NCI-H748 treated with DMSO at 0.1 percent for 48 hours (cell line): ENCODE results near the gene ASCC1.
A peak's percentile ranks its signal among the peaks of the same experiment; 100 is the strongest.

ENCODE experiments used
- DNase-seq: peaks from one replicate; lab custom pipeline; 2025; lab: John Stamatoyannopoulos, UW

The ASCC1 gene

DNA sequence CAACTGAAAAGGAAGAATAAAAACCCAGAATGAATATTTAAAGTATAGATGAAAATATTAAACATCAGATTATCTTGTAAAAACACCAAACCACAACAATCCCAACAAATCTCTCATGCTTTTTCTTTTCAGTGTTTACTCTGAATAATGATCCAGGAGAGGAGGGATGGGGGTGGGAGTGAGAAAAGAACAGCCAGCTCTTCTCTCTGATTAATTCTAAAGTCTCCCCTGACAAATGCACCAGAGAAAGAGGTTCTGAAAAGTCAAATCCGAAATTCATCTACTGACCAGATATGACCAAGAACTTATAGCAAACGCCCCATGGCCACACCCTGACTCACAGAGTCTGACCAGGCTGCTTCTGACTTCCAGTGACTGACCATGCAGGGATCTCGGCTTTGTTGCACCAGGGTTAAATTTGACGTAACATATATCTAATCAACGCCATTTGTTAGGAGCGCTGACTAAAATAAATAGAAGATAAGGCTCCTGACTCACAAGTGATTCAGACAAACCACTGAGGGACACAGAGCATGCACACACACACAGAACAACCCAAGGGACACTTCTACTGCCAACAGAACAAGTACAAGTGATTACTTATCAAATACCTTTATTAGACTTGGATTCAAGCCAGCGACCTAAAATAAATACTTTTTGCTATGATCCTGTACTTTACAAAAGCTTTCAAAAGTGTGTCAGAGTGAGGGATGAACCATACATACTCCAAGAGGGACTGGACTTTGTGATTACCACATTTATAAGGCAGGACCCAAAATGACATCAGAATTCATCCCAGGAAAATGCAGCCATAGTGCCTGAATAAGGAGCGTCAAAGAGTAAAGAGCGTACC lies 118.4 kb downstream of the ASCC1 start:
- DNase-seq: no peak

DNA sequence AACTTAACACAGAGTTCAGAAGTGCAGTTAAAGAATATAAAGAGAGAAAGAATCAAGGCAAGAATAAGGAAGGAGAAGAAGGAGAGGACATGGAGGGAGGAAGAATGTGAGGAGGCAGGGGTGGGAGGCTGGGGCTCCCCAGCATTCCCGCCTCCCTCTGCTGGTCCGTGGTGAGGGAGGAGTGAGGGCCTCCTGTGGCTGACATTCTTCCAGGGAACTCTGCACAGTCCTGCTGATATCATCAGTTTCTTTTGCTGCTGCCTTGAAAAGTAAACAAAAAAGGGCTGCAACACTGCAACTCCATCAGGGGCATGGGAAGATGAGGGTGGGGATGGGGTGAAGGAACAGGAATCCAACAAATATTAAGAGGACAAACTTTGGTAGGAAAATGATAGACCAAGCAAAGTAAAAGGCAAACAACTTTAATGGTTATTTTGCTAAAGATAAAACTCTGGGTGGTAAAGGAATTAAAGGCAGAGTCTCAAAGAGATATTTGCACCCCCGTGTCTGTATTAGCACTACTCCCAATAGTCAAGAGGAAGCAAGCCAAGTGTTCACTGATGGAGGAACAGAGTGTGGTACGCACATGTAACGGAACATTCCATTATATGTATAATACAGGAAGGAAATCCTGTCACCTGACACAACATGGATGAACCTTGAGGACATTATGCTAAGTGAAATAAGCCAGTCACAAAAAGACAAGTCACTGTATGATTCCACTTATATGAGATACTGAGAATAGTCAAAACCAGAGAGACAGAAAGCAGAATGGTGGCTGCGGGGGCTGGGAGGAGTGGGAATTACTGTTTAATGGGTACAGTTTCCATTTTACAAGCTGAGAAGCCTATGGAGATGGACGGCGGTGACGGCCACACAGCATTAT lies 119.7 kb downstream of the ASCC1 start:
- no peak for DNase-seq

DNA sequence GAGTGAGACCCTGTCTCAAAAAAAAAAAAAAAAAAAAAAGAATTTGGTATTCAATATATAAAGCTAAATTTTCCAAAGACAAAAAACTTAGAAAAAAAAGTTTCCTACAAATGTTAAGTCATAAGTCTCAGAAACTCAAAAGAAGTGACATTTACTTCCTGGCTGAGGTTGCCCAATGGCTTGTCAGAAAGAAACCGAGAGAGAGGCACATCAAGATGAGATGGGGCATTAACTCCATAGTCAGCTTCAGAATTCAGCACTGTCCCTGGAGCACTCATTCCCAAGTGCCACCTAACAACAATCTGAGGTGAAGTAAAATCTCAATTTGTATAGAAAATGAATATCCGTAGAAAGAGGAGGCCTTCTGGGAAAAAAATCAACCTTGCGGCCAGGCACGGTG lies 120.9 kb downstream of the ASCC1 start:
- no peak for DNase-seq

DNA sequence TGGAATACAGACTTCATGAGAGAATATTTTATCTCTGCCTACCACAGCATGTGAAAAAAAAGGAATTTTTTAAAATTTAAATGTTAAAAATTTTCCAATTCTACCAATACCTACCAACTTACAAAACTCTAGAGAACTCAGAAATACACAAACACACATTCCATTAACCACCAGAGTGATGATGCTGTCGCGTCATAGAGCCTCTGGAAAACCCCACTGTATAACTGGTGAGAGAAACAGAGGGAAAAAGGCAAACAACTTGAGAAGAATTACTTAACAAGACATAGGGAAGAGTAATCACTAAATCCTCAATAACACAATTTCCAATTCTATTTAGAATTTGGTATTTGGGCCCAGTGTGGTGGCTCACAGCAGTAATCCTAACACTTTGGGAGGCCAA lies 121.5 kb downstream of the ASCC1 start:
- DNase-seq: no peak

DNA sequence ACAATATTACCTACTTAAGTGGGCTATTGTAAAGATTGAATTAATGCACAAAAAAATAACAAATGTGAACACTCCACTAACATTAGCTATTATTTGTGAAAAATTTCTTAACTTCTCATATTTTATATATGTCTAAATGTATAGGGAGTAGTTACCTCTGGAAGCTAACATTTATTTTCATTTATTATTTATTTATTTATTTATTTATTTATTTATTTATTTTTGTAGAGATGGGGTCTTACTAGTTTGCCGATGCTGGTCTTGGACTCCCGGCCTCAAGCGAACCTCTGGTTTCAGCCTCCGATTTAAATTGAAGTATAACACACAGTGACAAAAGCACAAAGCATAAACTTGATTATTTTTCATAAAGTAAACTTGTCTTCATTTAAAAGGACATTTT lies 122.6 kb downstream of the ASCC1 start:
- DNase-seq: no peak

DNA sequence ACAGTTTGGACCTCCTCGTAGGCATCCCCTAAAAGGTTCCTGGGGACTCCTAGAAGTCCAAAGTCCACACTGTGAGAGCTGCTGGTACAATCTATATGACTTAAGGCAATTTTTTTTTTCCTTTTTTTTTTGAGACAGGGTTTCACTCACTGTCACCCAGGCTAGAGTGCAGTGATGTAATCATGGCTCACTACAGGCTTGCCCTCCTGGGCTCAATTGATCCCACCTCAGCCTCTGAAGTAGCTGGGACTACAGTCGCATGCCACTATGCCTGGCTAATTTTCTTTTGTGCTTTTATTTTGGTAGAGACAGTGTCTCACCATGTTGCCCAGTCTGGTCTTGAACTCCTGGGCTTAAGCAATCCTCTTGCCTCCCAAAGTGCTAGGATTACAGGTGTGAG lies 123.1 kb downstream of the ASCC1 start:
- no peak for DNase-seq

DNA sequence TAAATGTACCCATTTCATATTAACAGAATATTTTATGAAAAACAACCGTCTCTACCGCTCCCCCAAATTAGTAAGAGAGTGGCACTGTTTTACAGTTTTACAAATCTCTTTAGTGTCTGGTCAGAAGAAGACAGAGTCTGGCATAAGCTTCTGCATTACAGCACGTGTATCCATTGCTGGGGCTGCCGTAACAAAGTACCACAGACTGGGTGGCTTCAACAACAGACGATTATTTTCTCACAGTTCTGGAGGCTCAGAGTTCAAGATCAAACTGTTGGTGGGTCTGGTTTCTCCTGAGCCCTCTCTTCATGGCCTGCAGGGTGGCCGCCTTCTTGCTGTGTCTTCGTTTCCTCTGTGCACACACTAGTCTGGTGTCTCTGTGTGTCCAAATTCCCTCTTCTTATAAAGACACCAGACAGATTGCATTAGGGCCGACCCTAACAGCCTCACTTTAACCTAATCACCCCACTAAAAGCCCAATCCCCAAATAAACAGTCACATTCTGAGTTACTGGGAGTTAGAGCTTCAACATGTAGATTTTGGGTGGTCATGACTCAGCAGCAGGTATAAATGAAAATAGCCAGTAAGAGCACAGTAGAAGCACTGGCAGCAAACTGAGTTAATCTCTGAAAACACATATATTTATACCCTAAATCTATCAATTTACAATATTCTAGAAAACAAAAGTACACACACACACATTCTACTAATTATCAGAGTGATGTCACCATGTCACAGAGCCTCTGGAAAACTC lies 123.7 kb downstream of the ASCC1 start:
- DNase-seq: no peak

DNA sequence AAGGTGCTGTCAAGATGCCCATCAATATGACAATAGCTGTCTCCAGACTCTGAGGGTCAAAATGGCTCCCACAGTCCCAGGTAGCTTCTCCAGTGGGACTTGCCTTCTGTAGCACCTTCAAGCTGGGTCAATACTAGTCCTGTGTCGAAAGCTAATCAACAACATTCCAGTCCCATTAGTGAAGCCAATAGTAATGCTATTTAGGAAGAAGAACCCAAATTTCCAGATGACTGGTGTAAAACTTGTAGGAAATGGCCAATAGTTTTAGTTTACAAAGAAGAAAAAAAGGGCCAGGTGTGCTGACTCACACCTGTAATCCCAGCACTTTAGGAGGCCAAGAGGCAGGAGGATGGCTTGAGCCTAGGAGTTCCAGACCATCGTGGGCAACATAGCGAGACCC lies 125.8 kb downstream of the ASCC1 start:
- DNase-seq: no peak

DNA sequence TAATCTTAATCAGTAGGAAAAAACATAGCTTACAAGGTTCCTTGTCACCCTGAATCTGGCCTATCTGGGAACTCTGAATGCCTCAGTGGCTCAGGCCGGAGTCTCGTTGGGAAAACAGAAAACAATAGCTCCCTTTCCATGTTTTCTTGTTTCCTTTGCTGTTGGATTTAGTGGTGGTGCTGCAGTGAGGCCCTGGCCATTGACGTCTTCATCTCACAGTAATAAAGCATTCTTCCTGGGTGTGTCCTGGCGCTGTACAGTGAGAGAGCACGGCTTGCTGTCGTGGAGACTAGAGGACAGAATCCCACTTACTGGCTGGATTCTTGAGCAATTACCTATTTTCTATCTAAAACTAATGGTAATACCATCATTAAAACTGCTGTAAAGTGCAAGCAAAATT lies 126.5 kb downstream of the ASCC1 start:
- DNase-seq: peak; percentile 14

DNA sequence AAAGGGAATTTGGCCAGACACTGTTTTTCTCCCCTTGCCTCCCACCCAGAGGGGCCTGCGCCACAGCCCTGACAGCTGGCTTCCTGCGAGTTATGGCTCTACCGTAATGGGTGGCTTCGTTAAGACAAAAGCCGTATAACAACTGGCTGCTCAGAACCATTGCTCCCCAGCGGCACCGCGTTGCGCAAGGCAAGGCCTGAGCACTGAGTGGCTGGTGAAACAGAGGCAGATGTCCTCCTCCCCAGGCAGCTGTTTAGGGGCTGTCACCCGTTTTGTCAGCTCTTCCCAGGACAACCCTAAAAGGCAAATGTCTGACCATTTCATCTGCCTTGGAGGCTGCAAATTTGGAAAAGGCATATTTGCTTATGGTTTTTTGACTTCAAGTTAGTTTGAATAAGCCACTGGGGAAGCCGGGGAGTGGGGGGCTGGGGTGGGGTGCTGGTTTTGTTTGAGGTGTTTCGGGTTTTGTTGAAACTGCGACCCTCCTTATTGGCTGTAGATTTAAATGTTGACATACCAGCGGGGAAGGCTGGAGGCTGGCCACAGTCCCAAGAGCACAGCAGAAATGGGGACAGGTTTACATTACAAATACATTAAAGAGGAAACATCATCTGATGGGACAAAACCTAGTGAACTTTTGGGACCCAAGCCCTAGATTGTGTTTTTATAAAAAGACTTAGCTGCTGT lies 127.0 kb downstream of the ASCC1 start:
- DNase-seq: peak; percentile 16

DNA sequence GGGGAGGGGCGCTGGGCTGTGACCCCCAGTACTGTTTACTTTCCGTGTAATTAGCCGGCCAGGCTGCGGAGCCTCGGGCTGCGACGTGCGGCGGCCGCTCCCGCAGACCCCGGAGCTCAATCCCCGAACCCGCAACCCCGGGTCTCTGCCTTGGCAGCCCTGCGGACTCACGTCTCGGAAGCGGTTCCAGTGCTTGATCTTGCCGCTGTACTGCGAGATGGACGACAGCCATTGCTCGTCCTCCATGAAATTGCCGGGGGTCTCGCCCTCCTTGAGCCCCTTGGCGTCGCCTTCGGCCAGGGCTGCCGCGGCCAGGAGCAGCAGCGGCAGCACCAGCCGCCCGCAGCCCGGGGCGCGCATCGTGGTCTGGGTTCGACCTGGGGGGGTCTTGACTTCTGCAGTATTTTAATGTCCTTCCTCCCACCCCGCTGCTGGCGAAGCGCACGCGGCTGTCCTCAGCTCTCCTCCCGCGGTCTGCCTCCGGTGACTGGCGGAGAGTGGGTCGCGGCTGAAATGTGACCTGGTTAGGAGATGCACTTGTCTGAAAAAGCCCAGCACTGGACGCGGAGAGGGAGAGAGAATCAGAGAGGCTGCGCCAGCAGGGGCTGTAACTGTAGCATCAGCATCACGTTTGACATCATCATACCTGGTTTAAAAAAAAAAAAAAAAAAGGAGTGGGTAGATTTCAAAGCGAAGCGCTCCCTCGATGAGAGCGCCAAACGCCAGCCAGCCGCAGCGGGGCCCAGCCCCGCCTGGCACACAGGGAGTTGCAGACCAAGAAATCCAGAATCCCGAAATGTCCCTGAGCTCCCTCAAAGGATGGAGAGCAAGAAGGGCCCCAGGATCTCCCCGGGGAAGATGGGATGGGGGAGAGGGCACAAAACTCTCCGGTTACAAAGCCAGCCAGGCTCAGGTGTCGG lies 127.8 kb downstream of the ASCC1 start, which contains the start of gene SPOCK2:
TSS of gene SPOCK2 (minus strand) at position 583 of the 920 bp plus-strand sequence. CDS start at position 360, 223 bp downstream.
- peak; percentile 16 for DNase-seq

DNA sequence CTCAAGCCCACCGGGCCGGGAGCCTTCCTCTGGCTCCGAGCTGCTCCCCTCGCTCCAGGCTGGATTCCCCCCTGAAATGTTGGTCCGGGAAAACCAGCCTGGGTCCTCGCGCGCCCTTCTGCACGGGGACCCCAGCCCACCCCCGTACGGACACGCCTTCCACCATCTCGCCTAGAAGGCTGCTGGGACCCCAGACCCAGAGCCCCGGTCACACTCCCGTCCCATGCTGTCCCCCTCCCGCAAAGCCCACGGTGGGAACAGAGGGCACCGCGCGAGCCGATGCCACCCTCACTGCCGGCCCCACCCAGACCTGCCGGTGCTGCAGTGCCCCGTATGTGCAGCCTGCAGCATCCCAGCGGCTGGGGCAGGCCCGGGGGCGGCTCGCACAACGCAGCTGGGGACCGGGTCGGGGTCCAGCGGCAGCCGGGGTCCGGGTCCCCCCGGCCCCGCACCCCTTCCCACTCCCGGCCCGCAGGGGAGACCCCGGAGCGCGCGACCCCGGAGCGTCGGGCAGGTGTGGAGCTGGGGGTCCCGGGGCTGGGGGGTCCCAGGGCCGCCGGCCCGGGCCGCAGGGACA lies 128.6 kb downstream of the ASCC1 start:
- DNase-seq: no peak

DNA sequence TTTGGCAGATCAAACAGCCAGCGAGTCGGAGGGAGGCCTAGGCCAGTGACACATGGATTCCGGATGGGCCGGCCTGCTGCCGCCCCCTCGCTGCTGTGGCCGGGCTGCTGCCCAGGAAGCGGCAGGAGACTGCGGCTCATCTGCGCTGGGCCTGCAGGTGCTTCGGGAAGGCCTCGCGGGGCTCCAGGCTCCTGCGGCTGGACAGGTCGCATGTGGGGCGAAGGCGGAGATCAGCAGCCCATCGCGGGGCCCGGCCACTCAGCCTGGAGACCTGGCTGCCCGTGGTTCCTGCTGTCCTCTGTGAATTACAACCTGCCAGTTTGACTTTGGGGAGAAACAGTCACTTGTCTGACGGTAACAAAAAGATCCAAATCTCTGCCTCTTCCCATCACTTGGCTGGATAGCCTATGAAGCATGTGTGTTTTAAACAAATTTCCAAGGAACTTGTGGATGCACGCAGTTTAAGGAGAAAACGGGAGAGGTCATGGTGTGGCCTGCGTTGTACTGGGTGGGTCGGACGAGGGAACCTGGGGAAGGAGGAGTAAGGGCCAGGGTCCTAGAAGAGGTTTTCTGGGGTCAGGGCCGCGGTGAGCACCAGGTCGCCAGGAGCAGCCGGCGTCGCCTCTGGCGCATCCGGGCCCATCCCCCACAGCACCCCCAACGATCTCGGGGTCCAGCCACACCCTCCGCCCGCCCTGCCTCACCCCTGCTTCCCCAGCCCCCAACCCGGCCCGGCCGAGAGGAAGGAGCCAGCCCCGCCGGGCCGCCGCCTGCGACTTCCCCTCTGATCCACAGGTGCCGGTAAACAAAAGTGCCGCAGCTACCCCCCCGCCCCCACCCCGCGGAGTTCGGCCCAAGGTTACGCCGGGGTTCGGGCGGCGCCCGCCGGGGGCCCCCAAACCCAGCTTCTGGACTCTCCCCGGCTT lies 129.3 kb downstream of the ASCC1 start:
- no peak for DNase-seq

DNA sequence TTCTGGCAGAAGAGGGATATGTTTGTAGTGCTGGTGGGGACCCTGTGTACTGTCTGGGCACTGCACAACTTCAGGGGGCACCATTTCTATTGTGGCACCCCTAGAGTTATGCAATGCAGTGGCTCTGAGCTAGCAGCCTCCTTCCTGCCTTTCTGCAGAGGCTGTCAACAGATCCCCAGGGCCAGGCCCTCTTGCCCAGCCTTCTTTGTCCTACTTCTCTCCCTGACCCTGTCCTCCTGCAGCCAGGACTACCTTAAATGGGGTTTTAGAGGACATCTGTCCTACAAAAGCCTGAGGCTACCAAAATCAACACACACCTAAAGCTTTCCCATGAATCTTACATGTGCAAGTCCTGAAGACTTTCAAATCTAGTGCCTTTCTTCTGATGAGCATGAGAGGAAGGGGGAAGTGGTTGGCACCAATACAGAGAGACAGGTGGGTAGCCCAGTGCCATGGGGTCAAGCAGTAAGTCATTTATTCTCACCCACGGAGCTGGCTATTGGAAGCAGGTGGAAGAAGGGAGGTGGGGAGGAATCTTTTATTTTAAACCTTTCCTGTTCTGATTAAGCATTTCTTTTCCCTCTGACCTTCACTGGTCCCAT lies 130.1 kb downstream of the ASCC1 start:
- no peak for DNase-seq

DNA sequence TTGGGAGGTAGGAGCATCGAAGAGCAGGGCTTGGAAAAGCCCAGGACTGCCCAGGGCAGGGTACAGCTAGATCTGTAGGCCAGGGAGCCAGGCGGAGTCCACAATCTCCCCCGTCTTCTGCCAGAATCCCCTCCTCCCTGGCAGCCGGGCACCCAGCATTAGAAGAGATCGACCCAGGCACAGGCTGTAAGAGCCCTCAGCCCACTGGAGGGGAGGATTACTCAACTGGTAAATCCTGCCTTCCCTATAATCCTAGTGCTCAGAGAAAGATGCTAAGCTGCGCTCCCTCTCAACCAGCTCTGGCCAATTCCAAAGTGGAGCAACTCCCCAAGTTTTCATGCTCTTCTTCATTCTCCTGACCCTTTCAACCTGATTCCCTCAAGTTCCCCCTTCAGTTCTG lies 130.9 kb downstream of the ASCC1 start:
- no peak for DNase-seq

DNA sequence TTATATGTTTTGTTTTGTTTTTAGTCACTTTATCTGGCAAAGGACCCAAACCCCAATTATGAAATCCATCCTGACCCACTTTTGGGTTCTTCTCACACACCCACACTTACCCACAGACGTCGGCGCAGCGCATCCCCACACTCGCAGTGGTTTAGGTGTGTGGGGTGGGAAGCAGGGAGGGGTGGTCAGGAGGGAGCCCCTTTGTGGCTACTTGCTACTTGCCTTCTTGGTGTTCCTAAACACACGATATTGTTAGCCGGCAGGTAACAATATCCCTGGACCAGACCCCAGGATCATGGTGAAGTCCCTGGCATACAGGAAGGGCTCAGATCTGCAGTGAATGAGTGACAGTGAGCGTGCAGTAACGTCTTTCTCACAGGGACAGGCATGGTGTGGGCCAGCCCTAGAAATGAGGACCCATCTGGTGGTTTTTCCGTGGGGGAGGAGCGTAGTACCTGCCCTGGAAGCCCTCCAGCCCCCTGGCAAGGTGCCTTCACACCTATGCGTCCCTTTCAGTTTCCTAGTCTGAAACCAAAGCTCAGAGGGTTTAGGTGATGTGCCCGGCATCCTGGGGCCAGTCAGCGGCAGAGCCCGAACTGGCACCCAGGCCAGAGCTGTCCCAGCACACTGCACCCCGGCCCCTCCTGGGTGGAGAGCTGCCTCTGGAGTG lies 132.2 kb downstream of the ASCC1 start:
- DNase-seq: no peak

DNA sequence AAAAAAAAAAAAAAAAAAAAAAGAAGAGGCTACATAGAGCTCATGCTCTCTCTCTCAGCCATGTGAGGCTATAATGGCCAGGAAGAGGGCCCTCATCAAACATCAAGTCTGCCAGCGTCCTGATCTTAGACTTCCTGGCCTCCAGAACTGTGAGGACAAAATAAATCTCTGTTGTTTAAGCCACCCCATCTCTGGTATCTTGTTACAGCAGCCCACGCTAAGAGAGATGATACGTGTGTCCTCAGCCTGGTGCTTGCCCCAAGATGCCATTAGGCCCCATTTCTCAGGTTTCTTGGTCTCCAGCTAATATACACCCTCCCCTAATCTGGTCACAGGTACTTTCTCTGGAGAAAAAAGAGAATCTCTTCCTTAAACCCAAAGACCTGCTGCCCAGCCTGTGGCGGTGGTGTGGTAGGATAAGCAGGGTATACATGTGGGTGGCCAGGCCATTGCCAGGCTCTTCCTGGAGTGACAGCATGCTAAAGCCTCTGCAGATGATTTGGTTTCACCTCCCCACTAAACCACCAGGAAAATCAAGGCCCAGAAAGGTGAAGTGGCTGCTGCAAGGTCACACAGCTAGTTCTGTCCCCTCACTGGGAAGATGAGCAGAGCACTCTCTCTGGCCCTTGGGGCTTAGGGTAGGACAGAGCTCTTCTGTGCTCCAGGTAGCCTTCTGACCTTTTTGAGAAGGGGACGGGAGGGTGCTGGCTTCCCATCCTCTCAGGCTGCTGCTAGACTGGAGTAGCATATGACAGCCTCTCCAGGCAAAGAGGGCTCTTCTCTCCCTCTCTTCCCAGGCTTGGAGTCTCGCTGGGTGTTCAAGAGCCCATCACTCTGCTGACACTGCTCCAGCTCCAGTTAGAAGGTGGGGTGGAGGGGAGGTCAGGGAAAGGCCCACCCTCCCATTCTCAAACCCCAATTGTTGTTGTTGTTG lies 133.0 kb downstream of the ASCC1 start:
- DNase-seq: no peak
